ENCODE results near the gene PSAPL1.
"Not testable (repeated sequence)": the region's sequence is repeated elsewhere in the genome, so short reads cannot be mapped to it uniquely, and the experiment has no call there.

The PSAPL1 gene

GRCh38 chr4:7457201-7458065, 22.7 kb upstream of the PSAPL1 start:
- no peak for DNase-seq

DNA sequence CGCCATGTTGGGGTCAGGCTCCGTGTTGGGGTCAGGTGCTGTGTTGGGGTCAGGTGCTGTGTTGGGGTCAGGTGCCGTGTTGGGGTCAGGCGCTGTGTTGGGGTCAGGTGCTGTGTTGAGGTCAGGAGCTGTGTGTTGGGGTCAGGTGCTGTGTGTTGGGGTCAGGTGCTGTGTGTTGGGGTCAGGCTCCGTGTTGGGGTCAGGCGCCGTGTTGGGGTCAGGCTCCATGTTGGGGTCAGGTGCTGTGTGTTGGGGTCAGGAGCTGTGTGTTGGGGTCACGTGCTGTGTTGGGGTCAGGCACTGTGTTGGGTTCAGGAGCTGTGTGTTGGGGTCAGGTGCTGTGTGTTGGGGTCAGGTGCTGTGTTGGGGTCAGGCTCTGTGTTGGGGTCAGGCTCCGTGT, 18.1 kb upstream of the PSAPL1 start:
- not testable (repeated sequence) for DNase-seq

- DNase-seq, result no peak
These were observed 17.1 kb upstream of the PSAPL1 start for GRCh38 chr4:7451800-7452199.

DNA sequence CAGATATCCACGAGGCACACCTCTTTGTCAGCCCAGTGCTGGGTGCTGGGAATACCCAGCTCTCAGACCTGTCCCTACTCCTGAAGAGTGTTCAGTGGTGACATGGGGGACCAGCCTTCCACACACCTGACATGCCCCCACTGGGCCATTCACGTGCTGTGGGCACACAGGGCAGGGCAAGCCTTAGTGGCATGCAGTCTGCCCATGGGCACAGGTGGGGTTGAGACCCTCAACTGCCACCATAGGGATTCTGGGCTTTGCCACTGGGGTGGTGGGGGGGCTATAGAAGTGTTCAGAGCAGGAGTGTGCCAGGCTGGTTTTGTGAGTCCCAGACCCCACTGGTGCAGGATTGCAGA, 16.7 kb upstream of the PSAPL1 start:
- no peak for DNase-seq

DNA sequence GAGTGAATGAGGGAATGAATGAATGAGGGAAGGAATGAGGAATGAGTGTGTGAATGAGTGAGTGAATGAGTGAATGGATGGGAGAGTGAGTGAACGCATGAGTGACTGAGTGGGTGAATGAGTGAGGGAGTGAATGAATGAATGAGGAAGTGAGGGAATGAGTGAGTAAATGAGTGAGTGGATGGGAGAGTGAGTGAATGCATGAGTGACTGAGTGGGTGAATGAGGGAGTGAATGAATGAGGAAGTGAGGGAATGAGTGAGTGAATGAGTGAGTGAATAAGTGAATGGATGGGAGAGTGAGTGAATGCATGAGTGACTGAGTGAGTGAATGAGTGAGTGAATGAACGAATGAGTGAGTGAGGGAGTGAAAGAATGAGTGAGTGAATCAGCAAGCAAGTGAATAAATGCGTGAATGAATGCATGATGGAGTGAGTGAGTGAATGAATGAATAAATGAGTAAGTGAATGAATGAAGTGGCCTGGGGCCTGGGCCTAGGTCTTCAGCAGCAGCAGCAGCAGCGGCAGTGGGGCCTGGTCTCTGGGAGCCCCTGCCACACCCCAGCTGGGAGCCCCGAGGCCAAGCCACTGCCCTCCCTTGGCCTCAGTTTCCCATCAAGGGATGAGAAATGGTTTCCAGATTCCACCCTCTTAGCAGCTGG, 16.2 kb upstream of the PSAPL1 start:
- DNase-seq, result no peak

- DNase-seq, result no peak
These were observed 13.3 kb upstream of the PSAPL1 start for GRCh38 chr4:7448036-7448435.

GRCh38 chr4:7447236-7447635, 12.5 kb upstream of the PSAPL1 start:
- DNase-seq, result no peak

GRCh38 chr4:7444731-7445130, 10.0 kb upstream of the PSAPL1 start:
- DNase-seq, result no peak

- no peak for DNase-seq
These were observed 9.6 kb upstream of the PSAPL1 start for GRCh38 chr4:7444314-7444713.

DNA sequence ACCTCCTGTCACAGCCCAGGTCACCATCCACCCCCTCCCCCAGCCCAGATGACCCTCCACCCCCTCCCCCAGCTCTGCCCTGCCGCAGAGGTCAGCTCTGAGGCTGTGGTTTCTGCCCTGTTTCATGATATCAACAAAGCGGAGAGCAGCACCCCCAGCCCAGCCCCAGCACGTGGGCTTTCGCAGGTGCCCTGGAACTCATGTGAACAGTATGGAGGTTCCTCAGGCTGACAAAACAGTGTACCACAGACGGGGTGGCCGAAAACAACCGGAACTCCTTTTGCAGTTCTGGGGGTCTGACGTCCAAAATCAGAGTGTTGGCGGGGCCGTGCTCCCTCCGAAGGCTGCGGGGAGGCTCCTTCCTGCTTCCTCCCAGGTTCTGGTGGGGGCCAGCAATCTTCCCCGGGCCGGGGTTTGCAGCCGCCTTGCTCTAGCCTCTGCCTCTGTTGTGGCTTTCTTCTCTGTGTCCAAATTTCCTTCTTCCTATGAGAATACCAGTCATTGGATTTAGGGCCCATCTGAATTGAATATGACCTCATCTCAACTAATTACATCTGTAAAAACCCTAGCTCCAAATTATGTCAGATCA, 7.9 kb upstream of the PSAPL1 start:
- DNase-seq, result no peak

DNA sequence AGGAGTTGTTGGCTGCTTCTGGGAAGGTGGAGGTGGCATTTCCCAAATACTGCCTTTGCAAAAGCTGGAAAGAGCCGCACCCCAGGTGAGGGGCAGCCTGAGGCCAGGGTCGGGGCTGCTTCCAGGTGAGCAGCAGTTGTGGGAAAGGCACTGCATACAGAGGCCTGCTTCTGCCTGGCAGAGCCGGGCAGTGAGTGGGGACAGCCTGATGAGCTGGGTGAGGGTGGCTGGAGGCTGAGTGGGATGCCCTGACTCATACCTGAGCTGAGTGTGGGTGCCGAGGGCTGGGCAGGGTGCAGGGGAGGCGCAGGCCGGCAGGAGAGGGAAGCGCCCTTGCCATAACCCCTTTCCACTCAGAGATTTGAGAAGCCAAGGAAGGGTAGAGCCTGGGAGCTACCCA, 6.5 kb upstream of the PSAPL1 start:
- DNase-seq, result no peak

DNA sequence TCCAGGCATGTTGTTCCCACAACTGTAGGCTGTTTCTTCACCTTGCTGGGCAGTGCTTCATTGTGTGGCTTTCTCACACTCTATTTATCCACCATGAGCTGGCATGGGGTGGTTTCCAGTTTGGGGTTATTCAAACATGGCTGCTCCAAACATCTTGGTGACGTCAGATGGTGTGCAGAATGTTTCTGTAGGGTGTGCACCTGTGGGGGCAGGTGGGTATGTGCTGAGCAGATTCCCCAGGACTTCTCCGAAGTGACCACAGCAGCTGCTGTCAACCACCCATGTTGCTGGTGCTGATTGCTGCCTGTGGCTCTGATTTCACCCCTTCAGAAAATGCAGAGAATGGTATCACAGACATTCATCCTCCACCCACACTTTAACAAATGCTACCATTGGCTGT, 5.0 kb upstream of the PSAPL1 start:
- no peak for DNase-seq

- no peak for DNase-seq
These were observed 1.5 kb upstream of the PSAPL1 start for GRCh38 chr4:7436256-7436655.

DNA sequence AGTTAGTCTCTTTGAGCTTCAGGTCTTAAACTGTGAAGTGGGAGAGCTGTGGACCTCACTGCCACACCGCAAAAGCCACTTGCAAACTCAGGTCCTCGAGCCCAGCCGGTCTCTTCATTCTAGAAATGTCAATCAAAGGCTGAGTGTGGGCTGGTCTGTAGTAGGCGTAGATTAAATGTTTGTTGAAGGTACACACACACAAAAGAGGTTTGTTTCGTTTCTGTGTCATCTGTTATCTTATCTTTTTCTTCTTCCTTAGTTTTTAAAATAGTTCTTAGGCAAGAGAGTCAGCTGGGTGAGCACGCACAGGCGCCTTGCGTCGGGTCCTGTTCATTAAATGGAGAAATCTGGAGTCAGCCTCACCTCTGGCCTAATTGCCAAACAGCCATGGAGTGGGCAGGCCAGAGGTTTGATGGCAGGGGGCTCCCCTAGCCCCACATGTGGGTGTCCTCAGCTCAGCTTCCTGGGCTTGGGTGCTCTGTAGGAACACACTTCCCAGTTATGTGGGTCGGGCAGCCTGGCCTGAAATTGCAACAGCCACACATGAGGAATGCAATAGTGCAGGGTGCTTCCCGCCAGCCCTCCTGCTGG, 836 bp upstream of the PSAPL1 start:
- no peak for DNase-seq

GRCh38 chr4:7434141-7434765, 477 bp downstream of the PSAPL1 start:
- no peak for DNase-seq

DNA sequence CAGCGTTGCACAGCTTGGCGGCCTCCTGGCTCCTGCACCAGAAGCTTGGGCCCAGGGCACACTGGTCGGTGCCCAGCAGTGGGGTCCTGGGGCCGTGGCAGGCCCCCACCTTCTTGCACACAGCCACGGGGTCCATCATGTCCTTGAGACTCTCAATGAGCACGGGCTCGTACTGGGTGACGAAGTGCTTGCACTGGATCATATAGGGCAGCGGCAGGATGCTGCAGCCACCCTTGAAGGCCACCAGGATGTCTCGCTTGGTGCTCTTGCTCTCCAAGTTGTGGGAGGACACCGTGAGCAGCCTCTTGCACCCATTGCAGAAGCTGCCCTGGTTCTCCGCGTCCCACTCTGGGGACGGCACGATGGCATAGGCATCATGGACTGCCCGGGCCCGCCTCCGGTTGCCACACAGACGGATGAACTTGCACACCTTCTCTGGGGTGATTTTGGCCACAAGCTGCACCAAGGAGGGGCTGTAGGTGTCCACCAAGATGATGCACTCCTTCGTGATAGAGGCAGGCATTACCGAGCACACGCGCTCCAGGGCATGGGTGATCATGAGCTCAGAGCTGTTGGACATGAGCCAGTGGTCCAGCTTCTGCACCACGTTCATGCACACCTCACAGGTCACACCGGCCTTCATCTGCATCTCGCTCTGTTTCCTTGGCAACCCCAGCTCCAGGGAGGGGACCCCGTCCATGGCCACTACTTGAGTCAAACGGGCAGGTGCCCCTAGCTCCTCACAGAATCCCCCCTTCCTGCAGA, 1.2 kb downstream of the PSAPL1 start:
- no peak for DNase-seq

DNA sequence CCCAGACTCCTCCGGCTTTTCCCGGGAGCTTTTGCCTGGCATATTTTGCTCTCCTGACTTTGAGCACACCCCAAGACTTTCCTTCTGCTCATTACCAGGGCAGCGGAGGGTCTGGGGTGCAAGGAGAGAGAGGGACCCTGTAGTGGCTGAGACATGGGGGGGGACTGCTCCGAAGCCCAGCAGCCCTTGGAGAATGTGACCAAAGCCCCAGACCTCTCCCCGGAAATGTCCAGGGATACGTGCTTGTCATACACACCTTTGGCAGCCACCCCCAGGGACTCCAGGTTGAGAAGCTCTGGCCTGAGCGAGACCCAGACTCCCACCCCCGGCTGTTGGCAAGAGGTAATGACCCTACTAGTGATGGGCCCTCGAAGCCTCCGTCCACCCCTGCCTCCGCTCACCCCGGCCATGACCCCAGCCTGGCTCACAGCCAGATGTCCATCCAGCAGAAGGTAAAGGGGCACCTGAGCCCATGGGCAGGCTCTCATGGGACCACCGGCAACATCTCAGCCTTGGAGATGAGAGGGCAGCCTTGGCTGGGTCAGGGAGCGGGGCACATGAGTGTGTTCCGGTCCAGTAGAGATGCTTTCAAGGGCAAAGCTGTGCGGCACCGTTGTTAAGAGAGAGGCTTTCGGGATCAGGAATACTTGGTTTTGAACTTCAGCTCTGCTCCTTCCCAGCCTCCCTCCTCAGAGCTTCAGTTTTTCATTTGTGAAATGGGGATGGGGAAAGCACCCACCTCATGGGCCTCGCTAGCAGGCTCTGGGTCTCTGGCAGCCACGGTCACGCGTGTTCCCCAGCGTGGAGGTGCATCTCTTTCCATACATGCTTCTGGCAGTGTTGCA, 2.0 kb downstream of the PSAPL1 start:
- DNase-seq, result no peak

- DNase-seq, result no peak
These were observed 2.8 kb downstream of the PSAPL1 start for GRCh38 chr4:7431696-7432530.

DNA sequence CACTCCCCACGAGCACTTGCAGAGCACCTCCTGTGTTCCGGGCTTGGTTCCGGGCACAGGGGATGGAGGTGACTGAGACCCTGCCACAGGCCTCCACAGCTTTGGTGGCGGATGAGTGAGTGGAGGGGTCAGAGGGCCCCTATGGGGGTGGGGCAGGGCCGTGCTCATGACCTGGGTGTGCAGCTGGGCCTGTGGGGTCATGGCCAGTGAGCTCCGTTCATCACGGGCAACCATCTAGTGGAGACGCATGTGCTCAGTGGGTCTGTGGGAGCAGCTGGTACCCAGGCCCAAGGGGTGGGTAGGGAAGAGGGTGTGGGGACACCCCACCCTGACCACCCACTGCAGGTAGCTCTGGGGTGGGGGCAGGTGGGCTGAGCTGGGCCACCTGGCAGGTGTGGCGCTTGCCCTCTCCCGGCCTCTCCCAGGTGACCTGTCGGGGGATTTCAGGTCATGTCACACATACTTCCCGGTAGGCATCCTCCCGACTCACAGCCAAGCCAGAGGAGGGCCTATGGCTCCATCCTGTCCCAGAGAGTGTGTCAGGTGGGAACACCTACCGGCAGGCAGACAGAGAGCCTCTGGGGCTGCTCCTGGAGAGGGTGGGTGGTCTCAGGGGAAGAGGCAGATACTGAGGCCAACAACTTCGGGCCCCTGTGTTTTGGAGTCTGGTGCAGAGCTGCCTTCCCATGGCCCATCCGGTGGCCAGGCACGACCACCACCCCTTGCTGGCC, 3.6 kb downstream of the PSAPL1 start:
- DNase-seq, result no peak

Data from femur (tissue), 1 donor.